Endothelial cell of umbilical vein (primary cell): ENCODE data around the gene SLC10A2.

ENCODE experiments used
- EZH2 ChIP-seq: IDR thresholded peaks from 2 replicates; pipeline ENCODE4 v1.6.1; 2012; ENCODE audit warnings: borderline replicate concordance, low read depth, mild to moderate bottlenecking, moderate library complexity, low read length, inconsistent platforms; ENCODE audit not compliant: severe bottlenecking
- FOS ChIP-seq: IDR thresholded peaks from 2 replicates; pipeline ENCODE4 v1.6.1; 2011; ENCODE audit warnings: mild to moderate bottlenecking, low read length, moderate library complexity, borderline replicate concordance; ENCODE audit not compliant: insufficient read depth
- GATA2 ChIP-seq: IDR thresholded peaks from 2 replicates; pipeline ENCODE4 v1.7.0; 2011; ENCODE audit warnings: low read depth, mild to moderate bottlenecking, moderate library complexity, mixed read lengths, low read length; ENCODE audit not compliant: insufficient read length, insufficient read depth
- MYC ChIP-seq: IDR thresholded peaks from one replicate; pipeline ENCODE4 v1.6.1; 2011; ENCODE audit warnings: mild to moderate bottlenecking, low read depth, low read length
- POLR2A ChIP-seq: IDR thresholded peaks from 2 replicates; pipeline ENCODE4 v1.6.1; 2012; ENCODE audit warnings: low read depth, mild to moderate bottlenecking, control low read depth, low read length
- POLR2AphosphoS5 ChIP-seq: IDR thresholded peaks from 2 replicates; pipeline ENCODE4 v1.6.1; 2012; ENCODE audit warnings: low read depth, mild to moderate bottlenecking, control low read depth, low read length, moderate library complexity; ENCODE audit not compliant: insufficient read depth
- TF ChIP-seq, protein P1 (sequence below), 2 donors: IDR thresholded peaks; 1 replicate in 1 of 2; 2 replicates in 1 of 2; pipeline ENCODE4 v1.5.1; 2011; ENCODE audit warnings: low read length in 2 of 2, mild to moderate bottlenecking in 2 of 2, moderate library complexity in 2 of 2, control low read depth in 1 of 2, inconsistent platforms in 1 of 2, low read depth in 1 of 2; ENCODE audit not compliant: insufficient read depth in 1 of 2; ENCODE audit errors: extremely low read depth in 1 of 2
- TF ChIP-seq, protein P2 (sequence below): IDR thresholded peaks from 2 replicates; pipeline ENCODE4 v1.6.1; 2011; ENCODE audit not compliant: insufficient read depth, insufficient read length

DNA sequence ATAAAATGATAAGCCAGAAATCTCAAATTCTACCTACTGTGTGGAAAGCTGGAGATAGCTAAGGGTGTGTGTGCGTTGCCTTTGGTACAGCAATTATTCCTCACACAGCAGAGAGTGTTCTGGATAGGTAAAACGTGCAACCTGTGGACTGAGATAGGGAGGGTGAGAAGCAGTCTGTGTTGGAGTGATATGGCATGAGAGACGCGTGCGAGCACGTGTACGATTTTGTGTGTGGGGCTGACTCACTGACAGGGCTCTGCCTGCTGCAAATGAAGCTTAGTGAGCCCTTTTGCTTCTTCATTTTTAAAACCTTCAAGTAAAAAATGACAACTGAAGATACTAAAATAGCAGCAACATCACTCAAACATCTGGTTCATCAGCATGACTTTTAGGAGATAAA lies 35.7 kb upstream of the SLC10A2 start:
- TF ChIP-seq, protein P1, sequence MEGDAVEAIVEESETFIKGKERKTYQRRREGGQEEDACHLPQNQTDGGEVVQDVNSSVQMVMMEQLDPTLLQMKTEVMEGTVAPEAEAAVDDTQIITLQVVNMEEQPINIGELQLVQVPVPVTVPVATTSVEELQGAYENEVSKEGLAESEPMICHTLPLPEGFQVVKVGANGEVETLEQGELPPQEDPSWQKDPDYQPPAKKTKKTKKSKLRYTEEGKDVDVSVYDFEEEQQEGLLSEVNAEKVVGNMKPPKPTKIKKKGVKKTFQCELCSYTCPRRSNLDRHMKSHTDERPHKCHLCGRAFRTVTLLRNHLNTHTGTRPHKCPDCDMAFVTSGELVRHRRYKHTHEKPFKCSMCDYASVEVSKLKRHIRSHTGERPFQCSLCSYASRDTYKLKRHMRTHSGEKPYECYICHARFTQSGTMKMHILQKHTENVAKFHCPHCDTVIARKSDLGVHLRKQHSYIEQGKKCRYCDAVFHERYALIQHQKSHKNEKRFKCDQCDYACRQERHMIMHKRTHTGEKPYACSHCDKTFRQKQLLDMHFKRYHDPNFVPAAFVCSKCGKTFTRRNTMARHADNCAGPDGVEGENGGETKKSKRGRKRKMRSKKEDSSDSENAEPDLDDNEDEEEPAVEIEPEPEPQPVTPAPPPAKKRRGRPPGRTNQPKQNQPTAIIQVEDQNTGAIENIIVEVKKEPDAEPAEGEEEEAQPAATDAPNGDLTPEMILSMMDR (IDR thresholded peaks at IDR 0.05; ENCODE audit: extremely low read depth in 1 of 2, insufficient read depth in 1 of 2, low read depth in 1 of 2, low read length in 2 of 2), result no peak
- TF ChIP-seq POLR2AphosphoS5 (no peak), MYC (no peak), POLR2A (no peak), GATA2 (no peak), EZH2 (no peak), FOS (no peak)
- TF ChIP-seq, protein P2, sequence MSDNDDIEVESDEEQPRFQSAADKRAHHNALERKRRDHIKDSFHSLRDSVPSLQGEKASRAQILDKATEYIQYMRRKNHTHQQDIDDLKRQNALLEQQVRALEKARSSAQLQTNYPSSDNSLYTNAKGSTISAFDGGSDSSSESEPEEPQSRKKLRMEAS, result no peak
